ENCODE data around the gene NTM. TPM values are rescaled to one million over a fixed set of nuclear protein-coding genes. Genes with fewer than 3 reads are reported as not detected.

NTM gene
- total RNA-seq, 4 donors from 2014 or later, result 0.40 to 3.1 (median 2.1) TPM; not detected in 1

DNA sequence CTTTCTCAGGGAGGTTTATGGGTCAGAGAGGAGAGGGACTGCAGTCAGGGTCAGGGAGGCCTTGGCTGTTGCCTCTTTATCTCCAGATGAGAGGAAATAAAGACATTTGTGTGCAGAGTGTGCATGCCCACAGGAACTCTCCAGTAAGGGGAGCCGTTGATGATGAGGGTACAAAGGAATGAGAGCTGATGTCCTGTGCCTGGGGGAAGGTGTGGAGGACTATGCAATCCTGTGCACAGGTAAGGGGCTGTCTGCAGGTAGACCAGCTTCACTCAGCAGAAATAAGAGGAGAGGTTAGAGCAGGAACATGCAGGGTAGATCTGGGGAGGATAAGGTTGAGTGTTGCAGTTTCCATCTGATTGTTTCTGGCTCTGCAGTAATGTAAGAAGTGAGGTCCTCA, 132.6 kb downstream of the NTM start:
- H3K4me3 ChIP-seq, result no peak overlapping the region
- no peak overlapping the region for H3K27ac ChIP-seq
- H3K9me3 ChIP-seq, result no peaks in the 10 kb centered on the region
- DNase-seq, result no peak
- in situ Hi-C loops (cut with MboI; ENCODE audit: low pct_ligation_motif_present in 1 of 4, low pct_unique_long_range_greater_than_20kb in 1 of 4, low sequenced_read_pairs in 3 of 4) (loop anchor here in 2 of 4 donors (10.0 to 25.0 kb wide), 3 partner anchors 266 to 441 kb away; no protein-coding TSS in a partner anchor), intact Hi-C loops (cut with DNase I; ENCODE audit: low total_unique reads) (no loop called here)
- no peaks in the 10 kb centered on the region for H3K4me1 ChIP-seq
- TF ChIP-seq POLR2A (IDR thresholded peaks at IDR 0.05), result no peak
- TF ChIP-seq, protein P1, sequence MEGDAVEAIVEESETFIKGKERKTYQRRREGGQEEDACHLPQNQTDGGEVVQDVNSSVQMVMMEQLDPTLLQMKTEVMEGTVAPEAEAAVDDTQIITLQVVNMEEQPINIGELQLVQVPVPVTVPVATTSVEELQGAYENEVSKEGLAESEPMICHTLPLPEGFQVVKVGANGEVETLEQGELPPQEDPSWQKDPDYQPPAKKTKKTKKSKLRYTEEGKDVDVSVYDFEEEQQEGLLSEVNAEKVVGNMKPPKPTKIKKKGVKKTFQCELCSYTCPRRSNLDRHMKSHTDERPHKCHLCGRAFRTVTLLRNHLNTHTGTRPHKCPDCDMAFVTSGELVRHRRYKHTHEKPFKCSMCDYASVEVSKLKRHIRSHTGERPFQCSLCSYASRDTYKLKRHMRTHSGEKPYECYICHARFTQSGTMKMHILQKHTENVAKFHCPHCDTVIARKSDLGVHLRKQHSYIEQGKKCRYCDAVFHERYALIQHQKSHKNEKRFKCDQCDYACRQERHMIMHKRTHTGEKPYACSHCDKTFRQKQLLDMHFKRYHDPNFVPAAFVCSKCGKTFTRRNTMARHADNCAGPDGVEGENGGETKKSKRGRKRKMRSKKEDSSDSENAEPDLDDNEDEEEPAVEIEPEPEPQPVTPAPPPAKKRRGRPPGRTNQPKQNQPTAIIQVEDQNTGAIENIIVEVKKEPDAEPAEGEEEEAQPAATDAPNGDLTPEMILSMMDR (IDR thresholded peaks at IDR 0.05), result no peak
- TF ChIP-seq EP300 (IDR thresholded peaks at IDR 0.05; ENCODE audit: low read depth), result no peak
- no peak for TF ChIP-seq POLR2AphosphoS5 (IDR thresholded peaks at IDR 0.05)
- no peaks in the 10 kb centered on the region for H3K36me3 ChIP-seq
- H3K27me3 ChIP-seq, result no peaks in the 10 kb centered on the region
- WGBS, 2 donors (ENCODE audit: low coverage in 1 of 2), result 23% methylated on average over 1 of the region's 1 CpG; no CpG with 5 or more reads in 1 of the 2 donors

DNA sequence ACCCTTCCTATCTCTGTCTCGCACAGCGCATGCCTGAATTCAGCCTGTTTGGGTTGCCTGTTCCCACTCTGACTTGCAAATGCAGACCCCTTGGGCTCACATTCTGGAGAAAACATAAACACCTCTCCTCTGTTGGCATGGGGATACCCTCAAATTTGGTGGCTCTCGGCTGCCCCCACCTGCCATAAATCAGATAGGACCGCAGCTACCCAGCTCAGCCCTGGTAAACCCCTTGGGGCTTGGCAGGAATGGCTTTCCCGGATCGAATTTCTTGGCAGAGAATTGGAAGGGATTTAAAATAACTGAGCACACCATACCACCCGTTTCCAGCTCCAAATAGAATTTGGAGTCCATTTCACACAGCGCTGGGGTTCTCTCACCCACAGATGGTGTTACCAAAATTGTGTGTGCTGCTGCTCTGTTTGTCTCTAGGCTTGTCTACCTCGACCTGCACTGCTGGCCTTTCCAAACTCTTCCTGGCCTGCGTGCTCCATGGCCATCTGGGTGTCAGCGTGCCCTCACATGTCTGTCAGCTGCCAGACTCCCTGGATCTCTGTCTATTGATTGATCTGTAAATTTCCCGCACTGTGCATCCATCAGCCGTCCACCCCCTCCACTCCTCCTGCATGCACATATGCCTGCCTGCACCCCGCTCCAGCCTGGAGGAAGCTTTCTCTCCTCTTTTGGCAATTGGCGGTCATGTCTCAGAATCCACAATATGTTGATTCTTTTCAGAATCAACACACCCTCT, 134.0 kb downstream of the NTM start:
- no peaks in the 10 kb centered on the region for H3K27me3 ChIP-seq
- in situ Hi-C loops (cut with MboI; ENCODE audit: low pct_ligation_motif_present in 1 of 4, low pct_unique_long_range_greater_than_20kb in 1 of 4, low sequenced_read_pairs in 3 of 4) (loop anchor here in 2 of 4 donors (10.0 to 25.0 kb wide), 3 partner anchors 267 to 442 kb away; no protein-coding TSS in a partner anchor), intact Hi-C loops (cut with DNase I; ENCODE audit: low total_unique reads) (no loop called here)
- DNase-seq, result no peak
- no peak overlapping the region for H3K27ac ChIP-seq
- H3K4me3 ChIP-seq, result no peak overlapping the region
- no peaks in the 10 kb centered on the region for H3K4me1 ChIP-seq
- no peaks in the 10 kb centered on the region for H3K9me3 ChIP-seq
- 54 to 76% methylated on average over 2 to 15 of the region's 15 CpGs for WGBS, 2 donors (ENCODE audit: low coverage in 1 of 2)
- no peaks in the 10 kb centered on the region for H3K36me3 ChIP-seq
- no peak for TF ChIP-seq EP300 (IDR thresholded peaks at IDR 0.05; ENCODE audit: low read depth)
- no peak for TF ChIP-seq POLR2A (IDR thresholded peaks at IDR 0.05)
- TF ChIP-seq, protein P1 (IDR thresholded peaks at IDR 0.05), result no peak
- TF ChIP-seq POLR2AphosphoS5 (IDR thresholded peaks at IDR 0.05), result no peak

DNA sequence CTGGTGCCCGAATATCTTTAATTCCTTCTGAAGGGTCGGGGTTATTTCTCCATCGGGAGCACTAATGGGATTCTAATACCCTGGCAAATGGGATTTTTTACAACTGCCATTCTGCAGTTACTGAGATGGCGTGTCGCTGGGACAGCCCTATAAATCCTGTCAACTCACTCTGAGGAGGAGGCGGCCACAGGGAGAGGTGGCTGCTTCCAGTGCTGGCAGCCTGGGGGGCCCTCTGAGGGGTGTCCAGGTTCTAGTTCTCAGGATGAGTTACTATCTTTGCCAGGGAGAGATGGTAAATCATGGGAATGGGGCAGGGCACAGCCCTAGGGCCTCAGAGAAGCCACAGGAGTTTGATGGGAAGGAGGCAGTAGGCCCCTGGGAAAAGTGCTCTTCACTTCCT, 135.9 kb downstream of the NTM start:
- H3K4me1 ChIP-seq, result no peaks in the 10 kb centered on the region
- in situ Hi-C loops (cut with MboI; ENCODE audit: low pct_ligation_motif_present in 1 of 4, low pct_unique_long_range_greater_than_20kb in 1 of 4, low sequenced_read_pairs in 3 of 4) (loop anchor here in 2 of 4 donors (10.0 to 25.0 kb wide), 3 partner anchors 269 to 444 kb away; no protein-coding TSS in a partner anchor), intact Hi-C loops (cut with DNase I; ENCODE audit: low total_unique reads) (no loop called here)
- H3K9me3 ChIP-seq, result no peaks in the 10 kb centered on the region
- no peak for DNase-seq
- H3K27ac ChIP-seq, result no peak overlapping the region
- H3K4me3 ChIP-seq, result no peak overlapping the region
- 71 to 90% methylated on average over 2 to 6 of the region's 6 CpGs for WGBS, 2 donors (ENCODE audit: low coverage in 1 of 2)
- TF ChIP-seq POLR2AphosphoS5 (IDR thresholded peaks at IDR 0.05) (no peak), EP300 (IDR thresholded peaks at IDR 0.05; ENCODE audit: low read depth) (no peak), POLR2A (IDR thresholded peaks at IDR 0.05) (no peak)
- TF ChIP-seq, protein P1 (IDR thresholded peaks at IDR 0.05), result no peak
- H3K27me3 ChIP-seq, result no peaks in the 10 kb centered on the region
- H3K36me3 ChIP-seq, result no peaks in the 10 kb centered on the region

DNA sequence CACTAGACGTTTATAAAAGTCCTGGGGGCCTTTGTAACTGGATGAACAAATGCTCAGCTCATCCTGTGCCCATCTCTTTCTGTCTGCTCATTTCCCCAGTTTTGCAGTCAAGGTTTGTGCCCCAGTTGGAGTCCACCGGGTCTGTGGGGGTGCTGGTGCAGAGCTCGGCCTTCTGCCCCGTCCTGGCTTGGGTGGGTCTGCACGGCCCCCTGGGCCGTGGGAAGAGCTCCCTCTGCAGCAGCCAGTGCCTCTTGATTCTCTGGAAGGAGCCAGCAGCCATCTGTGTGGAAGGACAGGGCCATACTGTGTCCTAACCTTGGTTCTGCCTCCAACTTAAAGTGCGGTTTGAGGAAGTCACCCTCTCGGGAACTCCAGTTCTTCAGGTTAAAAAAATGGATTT, 140.2 kb downstream of the NTM start:
- Histone ChIP-seq H3K36me3 (no peaks in the 10 kb centered on the region), H3K4me3 (no peak overlapping the region), H3K9me3 (no peaks in the 10 kb centered on the region), H3K27ac (no peak overlapping the region), H3K27me3 (no peaks in the 10 kb centered on the region), H3K4me1 (no peaks in the 10 kb centered on the region)
- in situ Hi-C loops (cut with MboI; ENCODE audit: low pct_ligation_motif_present in 1 of 4, low pct_unique_long_range_greater_than_20kb in 1 of 4, low sequenced_read_pairs in 3 of 4), result loop anchor here in 2 of 4 donors (25.0 kb wide), 2 partner anchors 273 to 448 kb away; no protein-coding TSS in a partner anchor
- no peak for DNase-seq
- TF ChIP-seq, protein P1 (IDR thresholded peaks at IDR 0.05), result no peak
- TF ChIP-seq POLR2AphosphoS5 (IDR thresholded peaks at IDR 0.05) (no peak), EP300 (IDR thresholded peaks at IDR 0.05; ENCODE audit: low read depth) (no peak), POLR2A (IDR thresholded peaks at IDR 0.05) (no peak)
- intact Hi-C loops (cut with DNase I; ENCODE audit: low total_unique reads), result loop anchor here (5.0 to 10.0 kb wide), 2 partner anchors 96 to 448 kb away; no protein-coding TSS in a partner anchor
- WGBS, 2 donors (ENCODE audit: low coverage in 1 of 2), result 40 to 76% methylated on average over 1 to 8 of the region's 8 CpGs

Measured in transverse colon (tissue), 4 donors.